Measurements from ENCODE around the gene G6PC1.
"Not testable (repeated sequence)": the region's sequence is repeated elsewhere in the genome, so short reads cannot be mapped to it uniquely, and the experiment has no call there.

G6PC1 gene

DNA sequence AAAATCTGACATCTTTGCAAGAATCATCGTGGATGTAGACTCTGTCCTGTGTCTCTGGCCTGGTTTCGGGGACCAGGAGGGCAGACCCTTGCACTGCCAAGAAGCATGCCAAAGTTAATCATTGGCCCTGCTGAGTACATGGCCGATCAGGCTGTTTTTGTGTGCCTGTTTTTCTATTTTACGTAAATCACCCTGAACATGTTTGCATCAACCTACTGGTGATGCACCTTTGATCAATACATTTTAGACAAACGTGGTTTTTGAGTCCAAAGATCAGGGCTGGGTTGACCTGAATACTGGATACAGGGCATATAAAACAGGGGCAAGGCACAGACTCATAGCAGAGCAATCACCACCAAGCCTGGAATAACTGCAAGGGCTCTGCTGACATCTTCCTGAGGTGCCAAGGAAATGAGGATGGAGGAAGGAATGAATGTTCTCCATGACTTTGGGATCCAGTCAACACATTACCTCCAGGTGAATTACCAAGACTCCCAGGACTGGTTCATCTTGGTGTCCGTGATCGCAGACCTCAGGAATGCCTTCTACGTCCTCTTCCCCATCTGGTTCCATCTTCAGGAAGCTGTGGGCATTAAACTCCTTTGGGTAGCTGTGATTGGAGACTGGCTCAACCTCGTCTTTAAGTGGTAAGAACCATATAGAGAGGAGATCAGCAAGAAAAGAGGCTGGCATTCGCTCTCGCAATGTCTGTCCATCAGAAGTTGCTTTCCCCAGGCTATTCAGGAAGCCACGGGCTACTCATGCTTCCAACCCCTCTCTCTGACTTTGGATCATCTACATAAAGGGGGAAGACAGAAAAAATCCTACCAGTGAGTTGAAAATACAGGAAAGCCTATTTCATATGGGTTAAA, at the start of gene G6PC1:
TSS of gene G6PC1 (plus strand) at position 340 of the 872 bp plus-strand sequence. CDS start at position 418, 78 bp downstream.
- no peak for DNase-seq

DNA sequence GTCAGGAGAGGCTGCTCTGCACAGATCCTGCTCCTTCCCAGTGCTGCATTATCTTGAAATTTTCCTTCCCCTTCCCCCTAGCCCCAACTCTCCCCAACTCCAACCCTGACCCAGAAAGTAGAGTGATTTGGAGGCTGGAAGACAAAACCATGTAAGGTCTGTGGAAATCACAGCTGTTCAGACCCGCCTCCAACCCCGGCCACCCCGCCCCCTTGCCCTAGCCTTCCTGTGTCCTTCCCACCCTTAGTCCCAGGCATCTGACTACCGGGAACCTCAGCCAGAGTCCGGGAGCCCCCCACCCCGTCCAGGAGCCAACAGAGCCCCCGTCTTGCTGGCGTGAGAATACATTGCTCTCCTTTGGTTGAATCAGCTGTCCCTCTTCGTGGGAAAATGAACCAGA, 49.6 kb upstream of the G6PC1 start, which contains the start of gene AOC3:
TSS of gene AOC3 (plus strand) at position 246 of the 400 bp plus-strand sequence. CDS start at position 391, 145 bp downstream.
- no peak for DNase-seq

DNA sequence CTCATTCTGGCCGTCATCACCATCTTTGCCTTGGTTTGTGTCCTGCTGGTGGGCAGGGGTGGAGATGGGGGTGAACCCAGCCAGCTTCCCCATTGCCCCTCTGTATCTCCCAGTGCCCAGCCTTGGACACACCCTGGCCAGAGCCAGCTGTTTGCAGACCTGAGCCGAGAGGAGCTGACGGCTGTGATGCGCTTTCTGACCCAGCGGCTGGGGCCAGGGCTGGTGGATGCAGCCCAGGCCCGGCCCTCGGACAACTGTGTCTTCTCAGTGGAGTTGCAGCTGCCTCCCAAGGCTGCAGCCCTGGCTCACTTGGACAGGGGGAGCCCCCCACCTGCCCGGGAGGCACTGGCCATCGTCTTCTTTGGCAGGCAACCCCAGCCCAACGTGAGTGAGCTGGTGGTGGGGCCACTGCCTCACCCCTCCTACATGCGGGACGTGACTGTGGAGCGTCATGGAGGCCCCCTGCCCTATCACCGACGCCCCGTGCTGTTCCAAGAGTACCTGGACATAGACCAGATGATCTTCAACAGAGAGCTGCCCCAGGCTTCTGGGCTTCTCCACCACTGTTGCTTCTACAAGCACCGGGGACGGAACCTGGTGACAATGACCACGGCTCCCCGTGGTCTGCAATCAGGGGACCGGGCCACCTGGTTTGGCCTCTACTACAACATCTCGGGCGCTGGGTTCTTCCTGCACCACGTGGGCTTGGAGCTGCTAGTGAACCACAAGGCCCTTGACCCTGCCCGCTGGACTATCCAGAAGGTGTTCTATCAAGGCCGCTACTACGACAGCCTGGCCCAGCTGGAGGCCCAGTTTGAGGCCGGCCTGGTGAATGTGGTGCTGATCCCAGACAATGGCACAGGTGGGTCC, 49.0 kb upstream of the G6PC1 start:
- DNase-seq: not testable (repeated sequence)

DNA sequence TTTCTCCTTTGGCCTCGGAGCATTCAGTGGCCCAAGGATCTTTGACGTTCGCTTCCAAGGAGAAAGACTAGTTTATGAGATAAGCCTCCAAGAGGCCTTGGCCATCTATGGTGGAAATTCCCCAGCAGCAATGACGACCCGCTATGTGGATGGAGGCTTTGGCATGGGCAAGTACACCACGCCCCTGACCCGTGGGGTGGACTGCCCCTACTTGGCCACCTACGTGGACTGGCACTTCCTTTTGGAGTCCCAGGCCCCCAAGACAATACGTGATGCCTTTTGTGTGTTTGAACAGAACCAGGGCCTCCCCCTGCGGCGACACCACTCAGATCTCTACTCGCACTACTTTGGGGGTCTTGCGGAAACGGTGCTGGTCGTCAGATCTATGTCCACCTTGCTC, 48.2 kb upstream of the G6PC1 start:
- no peak for DNase-seq

DNA sequence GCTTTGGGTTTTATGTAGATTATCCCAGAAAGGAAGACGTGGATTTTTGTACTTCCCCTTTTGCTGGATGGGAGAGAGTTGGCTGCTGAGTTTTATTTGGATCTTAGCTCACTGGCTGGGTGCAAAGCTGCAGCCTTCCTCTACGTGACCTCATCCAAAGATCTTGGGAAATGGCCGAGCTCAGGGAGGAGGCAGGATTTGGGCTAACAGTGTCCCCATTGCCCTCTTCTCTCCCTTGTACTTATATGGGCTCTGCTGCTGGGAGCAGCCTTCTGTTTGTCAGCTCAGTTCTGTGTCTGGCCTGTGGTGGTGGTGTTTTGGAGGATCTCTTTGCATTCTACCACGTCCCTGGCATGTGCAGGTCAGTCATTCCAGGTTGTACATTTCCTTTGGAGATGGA, 47.6 kb upstream of the G6PC1 start:
- no peak for DNase-seq

DNA sequence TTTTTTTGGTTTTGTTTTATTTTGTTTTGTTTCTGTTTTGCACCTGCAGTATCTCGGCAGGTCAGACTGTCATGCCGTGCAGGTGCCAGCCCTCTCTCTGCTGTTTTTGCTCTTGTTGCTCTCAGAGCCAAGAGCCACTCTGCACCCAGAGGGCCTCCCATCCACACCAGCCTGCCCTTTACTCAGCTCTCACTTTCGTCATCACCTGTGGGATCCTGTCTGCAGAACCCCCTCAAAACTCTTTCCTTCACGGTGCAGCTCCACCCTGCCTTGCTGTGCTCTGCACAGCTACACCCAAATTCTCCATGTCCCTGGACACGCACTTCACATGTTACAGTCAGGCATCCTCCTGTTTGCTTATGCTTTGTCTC, 47.0 kb upstream of the G6PC1 start:
- no peak for DNase-seq

DNA sequence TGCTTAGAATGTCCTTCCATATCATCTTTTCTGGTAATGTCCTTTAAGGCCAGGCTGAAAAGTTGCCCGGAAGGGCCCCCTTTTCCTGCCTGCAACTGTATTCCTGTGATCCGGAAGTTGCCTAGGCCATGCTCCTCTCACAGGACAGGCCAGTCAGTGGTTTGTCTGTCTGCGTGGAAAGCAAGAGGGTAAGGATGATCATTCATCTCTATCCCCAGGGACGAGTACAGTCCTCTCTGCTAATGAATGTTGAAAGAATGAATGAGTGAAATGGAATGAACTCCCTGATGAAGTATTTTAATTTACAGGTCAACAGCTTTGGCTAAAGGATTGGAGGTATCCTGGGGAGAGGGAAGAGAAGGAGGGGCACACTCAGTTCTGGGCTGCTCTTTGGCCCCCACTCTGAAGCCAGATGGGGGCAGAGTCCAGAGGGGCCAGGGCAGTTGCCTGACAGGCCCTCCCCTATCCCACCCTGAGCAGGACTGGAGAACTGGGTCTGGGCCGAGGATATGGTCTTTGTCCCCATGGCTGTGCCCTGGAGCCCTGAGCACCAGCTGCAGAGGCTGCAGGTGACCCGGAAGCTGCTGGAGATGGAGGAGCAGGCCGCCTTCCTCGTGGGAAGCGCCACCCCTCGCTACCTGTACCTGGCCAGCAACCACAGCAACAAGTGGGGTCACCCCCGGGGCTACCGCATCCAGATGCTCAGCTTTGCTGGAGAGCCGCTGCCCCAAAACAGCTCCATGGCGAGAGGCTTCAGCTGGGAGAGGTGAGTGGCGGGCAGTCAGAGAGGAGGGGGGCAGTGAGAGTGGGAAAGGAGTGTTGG, 46.4 kb upstream of the G6PC1 start:
- no peak for DNase-seq

DNA sequence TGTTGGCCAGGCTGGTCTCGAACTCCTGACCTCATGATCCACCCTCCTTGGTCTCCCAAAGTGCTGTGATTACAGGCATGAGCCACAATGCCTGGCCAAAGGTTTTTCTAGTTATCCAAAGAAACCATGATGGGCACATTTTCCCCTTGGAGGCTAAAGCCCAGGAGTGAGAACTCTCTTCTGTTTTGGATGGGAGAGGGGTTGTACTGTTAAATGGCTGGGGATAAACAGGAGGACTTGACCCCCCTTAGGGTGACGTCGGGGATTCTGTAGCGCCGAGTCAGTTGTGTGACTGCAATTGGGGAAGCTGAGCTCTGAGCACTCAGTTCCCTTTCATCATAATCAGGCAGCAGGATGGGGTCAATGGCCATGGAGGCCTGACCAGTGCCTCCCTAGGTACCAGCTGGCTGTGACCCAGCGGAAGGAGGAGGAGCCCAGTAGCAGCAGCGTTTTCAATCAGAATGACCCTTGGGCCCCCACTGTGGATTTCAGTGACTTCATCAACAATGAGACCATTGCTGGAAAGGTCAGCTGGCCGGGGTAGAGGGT, 45.5 kb upstream of the G6PC1 start:
- DNase-seq: no peak

DNA sequence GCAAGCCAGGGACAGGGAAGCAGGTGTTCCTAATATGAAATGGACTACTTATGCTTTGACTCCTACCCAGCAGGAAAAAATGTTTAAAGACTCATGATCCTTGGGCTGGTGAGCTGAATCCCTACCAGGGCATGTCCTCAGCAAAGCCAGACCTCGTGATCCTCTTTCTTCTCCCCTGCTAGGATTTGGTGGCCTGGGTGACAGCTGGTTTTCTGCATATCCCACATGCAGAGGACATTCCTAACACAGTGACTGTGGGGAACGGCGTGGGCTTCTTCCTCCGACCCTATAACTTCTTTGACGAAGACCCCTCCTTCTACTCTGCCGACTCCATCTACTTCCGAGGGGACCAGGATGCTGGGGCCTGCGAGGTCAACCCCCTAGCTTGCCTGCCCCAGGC, 44.5 kb upstream of the G6PC1 start:
- DNase-seq: not testable (repeated sequence)

DNA sequence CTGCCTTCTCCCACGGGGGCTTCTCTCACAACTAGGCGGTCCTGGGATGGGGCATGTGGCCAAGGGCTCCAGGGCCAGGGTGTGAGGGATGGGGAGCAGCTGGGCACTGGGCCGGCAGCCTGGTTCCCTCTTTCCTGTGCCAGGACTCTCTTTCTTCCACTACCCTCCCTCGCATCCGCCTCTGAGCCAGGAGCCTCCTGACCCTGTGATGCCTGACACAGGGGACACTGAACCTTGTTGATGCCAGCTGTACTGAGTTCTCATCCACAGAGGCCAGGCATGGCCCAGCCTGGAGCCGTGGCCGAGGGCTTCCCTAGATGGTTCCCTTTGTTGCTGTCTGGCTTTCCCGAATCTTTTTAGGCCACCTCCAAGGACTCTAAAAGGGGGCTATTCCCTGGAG, 44.1 kb upstream of the G6PC1 start:
- DNase-seq: not testable (repeated sequence)

DNA sequence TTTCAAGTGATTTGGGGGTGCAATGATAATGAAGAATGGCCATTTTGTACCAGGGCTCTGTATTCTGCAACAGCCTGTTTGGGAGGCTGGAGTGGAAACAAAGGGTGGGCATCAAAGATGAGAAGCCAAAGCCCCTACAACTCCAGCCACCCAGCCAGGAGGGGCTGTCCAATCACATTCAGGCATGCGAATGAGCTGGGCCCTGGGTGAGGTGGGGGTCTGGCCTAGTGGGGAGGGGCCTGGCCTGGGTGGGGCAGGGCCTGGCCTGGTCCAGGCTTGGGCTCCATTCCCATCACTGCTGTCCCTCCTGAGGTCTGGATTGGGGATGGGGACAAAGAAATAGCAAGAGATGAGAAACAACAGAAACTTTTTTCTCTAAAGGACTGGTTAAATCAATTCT, 43.2 kb upstream of the G6PC1 start:
- DNase-seq: no peak

DNA sequence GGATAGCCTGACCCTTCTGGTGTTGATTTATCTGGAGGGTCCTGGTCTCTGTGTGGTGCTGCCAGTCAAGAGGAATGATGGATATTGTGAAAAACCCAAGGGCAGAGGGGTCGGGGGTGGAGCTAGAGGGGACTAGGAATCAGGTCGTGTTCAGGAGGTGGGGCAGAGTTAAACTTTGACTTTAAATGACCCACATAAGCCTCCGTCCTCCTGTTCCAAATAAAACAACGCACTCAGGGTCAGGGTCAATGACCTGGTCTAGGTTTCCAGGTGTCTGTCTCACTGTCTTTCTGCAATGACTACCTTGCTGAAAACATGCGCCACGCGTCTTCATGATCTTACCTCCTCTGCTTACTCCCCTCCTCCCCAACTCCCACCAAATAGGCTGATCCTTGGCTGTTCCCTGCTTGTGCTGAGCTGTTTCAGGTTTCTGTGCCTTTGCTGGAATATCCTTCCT, 34.9 kb upstream of the G6PC1 start:
- no peak for DNase-seq

DNA sequence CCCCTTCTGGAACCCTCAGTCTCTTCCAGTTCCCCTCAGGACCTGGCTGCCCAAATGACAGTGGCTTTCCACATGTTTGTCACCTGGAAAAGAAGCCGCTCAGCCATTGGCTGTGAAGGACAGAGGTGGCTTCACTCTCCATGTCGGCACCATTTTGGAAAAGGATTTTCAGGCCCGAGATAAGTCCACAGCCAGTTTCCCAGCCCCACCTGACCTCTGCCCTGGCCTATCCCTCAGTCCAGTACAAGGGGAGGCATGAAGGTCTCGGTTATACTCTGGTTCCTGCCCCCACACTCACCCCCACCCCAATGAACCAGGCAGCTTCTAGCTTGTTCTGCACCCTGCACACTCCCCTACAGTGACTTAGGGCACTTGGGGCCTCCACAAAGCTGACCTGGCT, 34.4 kb upstream of the G6PC1 start:
- DNase-seq: no peak

DNA sequence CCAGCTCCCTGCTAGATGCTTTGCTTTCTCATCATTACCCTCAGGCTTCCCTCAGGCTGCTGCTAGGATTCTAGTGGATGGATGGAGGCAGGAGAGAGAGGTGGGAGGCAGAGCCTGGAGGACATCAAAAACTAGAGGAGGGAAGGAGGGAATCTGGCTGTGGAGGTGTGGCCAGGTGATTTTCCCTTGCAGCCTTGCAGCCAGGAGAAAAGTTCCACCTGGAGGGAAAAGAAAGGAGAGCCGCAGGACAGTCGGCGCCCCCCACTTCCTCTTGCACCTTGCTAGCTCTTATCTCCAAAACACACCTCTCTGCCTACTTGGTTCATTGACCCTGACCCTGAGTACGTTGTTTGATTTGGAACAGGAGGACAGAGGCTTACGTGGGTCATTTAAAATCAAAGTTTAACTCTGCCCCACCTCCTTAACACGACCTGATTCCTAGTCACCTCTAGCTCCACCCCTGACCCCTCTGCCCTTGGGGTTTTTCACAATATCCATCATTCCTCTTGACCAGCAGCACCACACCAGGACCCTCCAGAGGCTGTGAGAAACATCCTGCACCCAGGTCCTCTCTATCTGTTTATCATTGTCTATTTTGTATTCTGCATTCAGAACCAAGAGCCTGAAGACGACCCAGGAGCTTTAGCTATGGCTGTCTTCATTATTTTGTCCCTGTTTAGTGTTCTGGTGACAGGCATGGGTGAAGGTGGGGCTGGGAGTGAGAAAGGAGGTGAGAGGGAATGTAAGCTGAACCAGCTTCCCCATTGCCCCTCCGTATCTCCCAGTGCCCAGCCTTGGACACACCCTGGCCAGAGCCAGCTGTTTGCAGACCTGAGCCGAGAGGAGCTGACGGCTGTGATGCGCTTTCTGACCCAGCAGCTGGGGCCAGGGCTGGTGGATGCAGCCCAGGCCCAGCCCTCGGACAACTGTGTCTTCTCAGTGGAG, 33.7 kb upstream of the G6PC1 start:
- DNase-seq: no peak

DNA sequence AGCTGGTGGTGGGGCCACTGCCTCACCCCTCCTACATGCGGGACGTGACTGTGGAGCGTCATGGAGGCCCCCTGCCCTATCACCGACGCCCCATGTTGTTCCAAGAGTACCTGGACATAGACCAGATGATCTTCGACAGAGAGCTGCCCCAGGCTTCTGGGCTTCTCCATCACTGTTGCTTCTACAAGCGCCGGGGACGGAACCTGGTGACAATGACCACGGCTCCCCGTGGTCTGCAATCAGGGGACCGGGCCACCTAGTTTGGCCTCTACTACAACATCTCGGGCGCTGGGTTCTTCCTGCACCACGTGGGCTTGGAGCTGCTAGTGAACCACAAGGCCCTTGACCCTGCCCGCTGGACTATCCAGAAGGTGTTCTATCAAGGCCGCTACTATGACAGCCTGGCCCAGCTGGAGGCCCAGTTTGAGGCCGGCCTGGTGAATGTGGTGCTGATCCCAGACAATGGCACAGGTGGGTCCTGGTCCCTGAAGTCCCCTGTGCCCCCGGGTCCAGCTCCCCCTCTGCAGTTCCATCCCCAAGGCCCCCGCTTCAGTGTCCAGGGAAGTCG, 32.8 kb upstream of the G6PC1 start:
- not testable (repeated sequence) for DNase-seq

DNA sequence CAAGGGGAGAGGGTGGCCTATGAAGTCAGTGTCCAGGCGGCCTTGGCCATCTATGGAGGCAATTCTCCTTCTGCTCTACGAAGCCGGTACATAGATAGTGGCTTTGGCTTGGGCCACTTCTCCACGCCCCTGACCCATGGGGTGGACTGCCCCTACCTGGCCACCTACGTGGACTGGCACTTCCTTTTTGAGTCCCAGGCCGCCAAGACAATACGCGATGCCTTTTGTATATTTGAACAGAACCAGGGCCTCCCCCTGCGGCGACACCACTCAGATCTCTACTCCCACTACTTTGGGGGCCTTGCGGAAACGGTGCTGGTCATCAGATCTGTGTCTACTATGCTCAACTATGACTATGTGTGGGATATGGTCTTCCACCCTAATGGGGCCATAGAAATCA, 32.3 kb upstream of the G6PC1 start:
- DNase-seq: no peak

DNA sequence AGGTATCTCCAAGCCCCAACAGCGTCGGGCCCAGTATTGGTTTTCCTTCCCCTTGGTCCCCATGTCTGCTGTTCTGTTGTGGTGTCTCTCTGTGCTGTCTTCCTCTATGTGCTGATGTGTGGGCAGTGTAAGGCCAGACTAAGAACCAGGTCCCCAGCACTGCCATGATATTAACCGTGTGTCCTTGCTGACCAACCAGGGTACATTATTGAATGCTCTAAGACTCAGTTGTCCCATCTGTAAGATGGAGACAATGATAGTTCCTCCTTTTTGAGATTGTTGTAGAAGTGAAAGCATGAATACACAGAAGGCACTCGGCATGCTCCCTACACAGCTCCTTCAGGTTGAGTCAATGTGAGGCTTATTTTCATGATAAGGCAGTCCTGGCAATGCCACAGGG, 29.0 kb upstream of the G6PC1 start:
- DNase-seq: no peak

DNA sequence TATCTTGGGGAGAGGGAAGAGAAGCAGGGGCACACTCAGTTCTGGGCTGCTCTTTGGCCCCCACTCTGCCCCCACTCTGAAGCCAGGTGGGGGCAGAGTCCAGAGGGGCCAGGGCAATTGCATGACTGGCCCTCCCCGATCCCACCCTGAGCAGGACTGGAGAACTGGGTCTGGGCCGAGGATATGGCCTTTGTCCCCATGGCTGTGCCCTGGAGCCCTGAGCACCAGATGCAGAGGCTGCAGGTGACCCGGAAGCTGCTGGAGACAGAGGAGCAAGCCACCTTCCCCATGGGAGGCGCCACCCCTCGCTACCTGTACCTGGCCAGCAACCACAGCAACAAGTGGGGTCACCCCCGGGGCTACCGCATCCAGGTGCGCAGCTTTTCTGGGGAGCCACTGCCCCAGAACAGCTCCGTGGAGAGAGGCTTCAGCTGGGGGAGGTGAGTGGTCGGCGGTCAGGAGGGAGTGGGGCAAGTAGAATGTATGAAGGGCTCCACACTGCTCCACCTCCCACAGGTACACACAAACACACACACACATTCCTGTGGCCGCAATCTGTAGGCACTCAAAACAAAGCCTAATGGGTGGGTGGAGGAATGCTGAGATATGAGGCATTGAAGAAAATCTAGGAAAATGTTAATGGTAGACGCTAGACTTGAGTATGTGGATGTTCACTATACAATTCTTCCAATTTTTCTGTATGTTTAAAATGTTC, 28.2 kb upstream of the G6PC1 start:
- no peak for DNase-seq

DNA sequence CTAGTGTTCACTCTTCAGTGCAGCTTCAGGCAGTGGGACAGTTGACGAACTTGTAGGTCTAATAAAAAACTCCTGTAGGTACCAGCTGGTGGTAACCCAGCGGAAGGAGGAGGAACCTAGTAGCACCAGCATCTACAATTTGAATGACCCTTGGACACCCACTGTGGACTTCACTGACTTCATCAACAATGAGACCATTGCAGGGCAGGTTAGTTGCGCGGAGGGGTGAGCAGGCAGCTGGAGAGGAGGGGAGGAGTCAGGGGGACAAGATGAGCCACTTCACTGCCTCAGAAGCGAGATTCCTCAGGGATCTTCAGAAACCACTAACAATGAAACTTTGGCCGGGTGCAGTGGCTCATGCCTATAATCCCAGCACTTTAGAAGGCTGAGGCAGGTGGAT, 27.3 kb upstream of the G6PC1 start:
- DNase-seq: no peak
